Activated naive CD4-positive, alpha-beta T cell treated with anti-CD3 and anti-CD28 coated beads, Interleukin-2, amount 10 ng/mL, durations not matched to agents 7 days and 5 days (primary cell): ENCODE measurements around the gene TMOD1.
"Not testable (repeated sequence)": the region's sequence is repeated elsewhere in the genome, so short reads cannot be mapped to it uniquely, and the experiment has no call there.

ENCODE experiments used
- CTCF ChIA-PET: fragments of 350-600 bp; sonication (Branson Sonifier 250); formaldehyde crosslinking; loops from one replicate; lab custom pipeline; 2021; ENCODE audit warnings: antibody characterized with exemption; lab: Charles Lee
- DNase-seq: peaks from one replicate; pipeline ENCODE4 v3.0.0-alpha.2; 2020
- H3K27ac Mint-ChIP-seq: one replicate; pipeline ENCODE4 v1.8.0; 2021; ENCODE audit warnings: mild to moderate bottlenecking, moderate library complexity, mixed read lengths
- H3K27me3 Mint-ChIP-seq: one replicate; pipeline ENCODE4 v1.8.0; 2021; ENCODE audit warnings: mild to moderate bottlenecking, mixed read lengths
- H3K36me3 Mint-ChIP-seq: one replicate; pipeline ENCODE4 v1.8.0; 2021; ENCODE audit warnings: mixed read lengths
- H3K4me1 Mint-ChIP-seq: one replicate; pipeline ENCODE4 v1.8.0; 2021; ENCODE audit warnings: mixed read lengths
- H3K4me3 Mint-ChIP-seq: one replicate; pipeline ENCODE4 v1.8.0; 2021; ENCODE audit warnings: mild to moderate bottlenecking, moderate library complexity, mixed read lengths
- H3K9me3 Mint-ChIP-seq: one replicate; pipeline ENCODE4 v1.8.0; 2021; ENCODE audit warnings: mixed read lengths

TMOD1 gene

DNA sequence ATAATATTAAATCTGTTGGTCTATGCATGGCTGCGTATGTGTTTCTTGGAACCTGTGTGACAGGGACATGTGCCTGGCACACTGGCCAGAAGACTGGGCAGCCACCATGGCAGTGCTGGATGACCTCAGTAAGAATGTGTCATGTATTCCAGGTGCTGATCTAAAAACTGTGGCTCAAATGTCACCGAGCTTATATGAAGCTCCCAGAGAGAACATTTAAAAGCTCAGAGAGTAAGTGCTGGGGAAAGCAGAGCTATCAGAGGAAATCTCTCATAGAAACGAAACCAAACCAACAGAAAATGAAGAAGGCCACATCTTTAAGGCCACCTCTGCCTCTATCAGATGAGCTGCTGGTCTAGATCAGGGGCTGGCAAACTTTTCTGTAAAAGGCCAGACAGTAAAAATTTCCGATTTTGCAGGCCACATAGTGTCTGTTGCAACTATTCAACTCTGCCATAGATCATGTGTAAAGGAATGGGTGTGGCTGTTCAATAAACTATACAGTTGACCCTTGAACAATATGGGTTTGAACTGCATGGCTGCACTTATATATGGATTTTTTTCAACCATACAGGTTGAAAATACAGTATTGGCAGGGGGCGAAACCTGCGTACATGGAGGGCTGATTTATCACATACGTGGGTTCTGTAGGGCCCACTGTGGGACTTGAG lies 99.9 kb downstream of the TMOD1 start:
- peaks cover 26% of the 10 kb centered on the region for H3K36me3 Mint-ChIP-seq

DNA sequence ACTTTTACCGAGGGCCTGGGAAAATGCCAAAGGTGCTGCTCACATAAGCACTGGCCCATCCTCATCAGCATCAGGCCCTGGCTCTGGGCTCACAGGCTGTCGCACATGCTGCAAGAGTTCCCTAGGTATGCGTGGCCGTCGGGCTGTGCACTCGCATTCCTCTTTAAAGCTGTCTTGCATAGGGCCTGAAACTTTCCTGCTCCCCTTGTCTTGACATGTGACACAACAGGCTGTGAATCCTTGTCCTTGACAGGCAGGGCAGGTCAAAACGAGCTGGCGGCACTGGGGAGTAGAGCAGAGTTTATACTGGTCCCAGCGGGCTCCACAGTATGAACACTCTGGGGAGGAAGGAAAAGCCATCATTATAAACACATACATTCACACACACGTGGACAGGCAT lies 101.0 kb downstream of the TMOD1 start:
- DNase-seq: no peak
- H3K9me3 Mint-ChIP-seq: no peaks in the 10 kb centered on the region
- peaks cover 8% of the 10 kb centered on the region for H3K4me1 Mint-ChIP-seq
- CTCF ChIA-PET: interaction anchor here (1.2 to 1.6 kb wide), 4 partner anchors 12 to 215 kb away, joined by 3 to 7 read pairs (median 5); no protein-coding TSS in a partner anchor
- no peak overlapping the region for H3K27ac Mint-ChIP-seq
- no peak overlapping the region for H3K4me3 Mint-ChIP-seq
- peaks cover 26% of the 10 kb centered on the region for H3K36me3 Mint-ChIP-seq
- no peaks in the 10 kb centered on the region for H3K27me3 Mint-ChIP-seq

More for the DNA sequence above, 99.9 kb downstream of the TMOD1 start:
- Mint-ChIP-seq H3K27ac (no peak overlapping the region), H3K4me3 (no peak overlapping the region), H3K4me1 (peaks cover 8% of the 10 kb centered on the region), H3K27me3 (no peaks in the 10 kb centered on the region), H3K9me3 (no peaks in the 10 kb centered on the region)
- CTCF ChIA-PET: interaction anchor here (2.2 kb wide), 1 partner anchor 9 kb away, joined by 5 read pairs; no protein-coding TSS in a partner anchor
- no peak for DNase-seq

DNA sequence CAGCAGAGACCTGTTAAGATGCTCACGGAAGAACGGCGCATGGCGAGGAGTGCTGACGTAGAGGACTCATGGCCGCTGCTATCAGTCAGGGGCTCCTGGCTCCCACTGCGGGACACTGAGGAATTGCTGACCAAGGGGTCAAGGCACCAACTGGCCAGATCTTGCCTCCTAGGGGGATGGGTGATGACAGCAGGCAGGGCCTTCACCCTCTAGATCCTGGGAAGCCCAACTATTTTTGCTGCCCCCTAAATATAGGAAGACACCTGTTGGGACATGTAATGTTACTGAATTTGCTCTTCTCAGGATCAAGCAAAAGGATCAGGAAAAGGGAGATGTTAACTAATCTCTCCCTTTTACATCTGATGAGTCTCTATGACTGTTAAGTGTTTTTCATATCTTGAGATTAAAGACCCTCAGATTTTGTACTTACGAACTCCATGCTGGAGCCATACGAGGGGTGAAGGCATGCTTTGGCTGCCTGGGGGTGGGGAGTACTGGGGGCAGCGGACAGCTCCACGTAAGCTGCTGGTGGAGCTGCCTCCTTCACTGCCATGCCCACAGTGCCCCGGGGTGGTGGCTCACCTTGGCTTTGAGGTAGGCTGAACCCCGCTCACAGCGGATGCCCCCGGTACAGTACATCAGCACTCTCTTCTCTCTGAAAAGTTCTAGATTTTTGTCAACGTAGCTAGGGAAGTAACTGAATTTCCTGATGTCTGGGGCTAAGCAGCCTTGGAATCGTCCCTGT lies 103.6 kb downstream of the TMOD1 start:
- H3K36me3 Mint-ChIP-seq: peaks cover 29% of the 10 kb centered on the region
- CTCF ChIA-PET: interaction anchor here (0.9 kb wide), 1 partner anchor 135 kb away, joined by 3 read pairs; no protein-coding TSS in a partner anchor
- H3K27me3 Mint-ChIP-seq: no peaks in the 10 kb centered on the region

DNA sequence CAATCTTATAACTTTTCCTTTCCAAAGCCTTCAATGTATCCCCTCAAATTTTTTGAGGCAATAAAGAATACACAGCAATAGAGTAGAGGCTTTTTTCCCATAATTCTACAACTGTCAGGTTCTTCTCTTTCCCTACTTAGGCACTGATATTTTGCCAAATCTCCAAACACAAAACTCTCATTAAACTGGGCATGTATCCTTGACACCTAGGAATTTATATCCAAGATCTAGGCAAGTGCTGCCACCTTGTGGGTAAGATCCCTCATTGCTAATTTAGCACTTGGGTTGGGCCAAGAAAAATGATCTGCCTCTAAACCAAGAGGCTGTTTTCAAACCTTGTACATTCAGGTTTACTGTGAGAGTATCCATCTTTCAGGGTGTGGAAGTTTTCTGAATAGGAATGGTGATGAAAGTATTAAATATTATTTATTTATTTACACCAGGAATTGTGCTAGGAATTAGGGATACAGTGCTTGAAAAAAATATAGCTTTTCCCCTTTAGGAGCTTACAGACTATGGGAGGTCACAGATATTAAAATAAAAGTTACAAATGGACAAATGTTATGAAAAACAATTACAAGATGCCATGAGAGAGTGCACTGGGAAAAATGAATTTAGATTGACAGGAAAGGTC lies 114.1 kb downstream of the TMOD1 start:
- Mint-ChIP-seq H3K27me3 (no peaks in the 10 kb centered on the region), H3K36me3 (peaks cover 19% of the 10 kb centered on the region), H3K4me1 (peaks cover 7% of the 10 kb centered on the region), H3K4me3 (no peak overlapping the region), H3K27ac (no peak overlapping the region), H3K9me3 (no peaks in the 10 kb centered on the region)
- CTCF ChIA-PET: interaction anchor here (0.6 to 5.0 kb wide), 26 partner anchors 8 to 759 kb away, joined by 3 to 54 read pairs (median 4); partner anchors contain the start of genes TDRD7, TMOD1 and TSTD2
- DNase-seq: peak; percentile 77

More for the DNA sequence above, 103.6 kb downstream of the TMOD1 start:
- DNase-seq: no peak
- Mint-ChIP-seq H3K9me3 (no peaks in the 10 kb centered on the region), H3K4me1 (no peaks in the 10 kb centered on the region), H3K27ac (no peak overlapping the region), H3K4me3 (no peak overlapping the region)

DNA sequence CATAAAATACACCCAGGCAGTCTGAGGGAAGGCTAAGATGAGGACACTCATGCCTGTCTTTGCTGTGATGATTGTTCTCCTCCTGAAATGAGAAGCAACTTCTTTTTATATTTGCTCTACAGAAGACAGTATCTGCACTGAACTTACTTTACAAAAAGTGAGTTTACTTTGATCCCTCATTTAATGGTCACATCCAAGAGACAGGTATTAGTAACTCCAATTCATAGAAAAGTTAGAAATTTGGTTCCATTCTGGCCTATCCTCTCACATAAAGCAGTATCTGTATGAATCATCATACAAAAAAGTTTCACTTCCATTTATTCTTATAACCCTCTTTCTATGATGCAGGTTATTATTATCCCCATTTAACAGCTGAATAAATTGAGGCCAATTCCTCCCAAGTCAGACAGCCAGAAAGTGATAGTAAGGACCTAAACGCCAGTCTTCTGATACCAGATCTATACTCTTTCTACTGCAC lies 116.5 kb downstream of the TMOD1 start:
- Mint-ChIP-seq H3K4me3 (no peak overlapping the region), H3K9me3 (no peaks in the 10 kb centered on the region), H3K27me3 (no peaks in the 10 kb centered on the region), H3K27ac (no peak overlapping the region), H3K36me3 (peaks cover 22% of the 10 kb centered on the region), H3K4me1 (peaks cover 7% of the 10 kb centered on the region)
- no peak for DNase-seq
- CTCF ChIA-PET: interaction anchor here (1.0 to 1.2 kb wide), 2 partner anchors 19 to 149 kb away, joined by 4 to 6 read pairs; no protein-coding TSS in a partner anchor

DNA sequence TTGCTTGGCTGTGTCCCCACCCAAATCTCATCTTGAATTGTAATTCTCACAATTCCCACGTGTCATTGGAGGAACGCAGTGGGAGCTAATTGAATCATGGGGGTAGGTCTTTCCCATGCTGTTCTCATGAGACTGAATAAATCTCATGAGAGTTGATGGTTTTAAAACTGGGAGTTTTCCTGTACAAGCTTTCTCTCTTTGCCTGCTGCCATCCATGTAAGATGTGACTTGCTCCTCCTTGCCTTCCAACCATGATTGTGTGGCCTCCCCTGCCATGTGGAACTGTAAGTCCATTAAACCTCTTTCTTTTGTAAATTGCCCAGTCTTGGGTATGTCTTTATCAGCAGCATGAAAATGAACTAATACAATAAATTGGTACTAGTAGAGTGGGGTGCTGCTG lies 118.6 kb downstream of the TMOD1 start:
- H3K4me3 Mint-ChIP-seq, H3K9me3 Mint-ChIP-seq, H3K27ac Mint-ChIP-seq, H3K4me1 Mint-ChIP-seq, H3K27me3 Mint-ChIP-seq, CTCF ChIA-PET, DNase-seq: not testable (repeated sequence)
- H3K36me3 Mint-ChIP-seq: peaks cover 32% of the 10 kb centered on the region

DNA sequence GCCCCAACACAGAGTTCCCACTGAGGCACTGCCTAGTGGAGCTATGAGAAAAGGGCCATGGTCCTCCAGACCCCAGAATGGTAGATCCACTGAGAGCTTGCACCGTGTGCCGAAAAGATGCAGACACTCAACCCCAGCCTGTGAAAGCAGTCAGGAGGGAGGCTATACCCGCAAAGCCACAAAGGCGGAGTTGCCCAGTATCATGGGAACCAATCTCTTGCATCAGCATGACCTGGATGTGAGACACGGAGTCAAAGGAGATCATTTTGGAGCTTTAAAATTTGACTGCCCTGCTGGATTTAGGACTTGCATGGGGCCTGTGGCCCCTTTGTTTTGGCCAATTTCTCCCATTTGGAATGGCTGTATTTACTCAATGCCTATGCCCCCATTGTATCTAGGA lies 121.0 kb downstream of the TMOD1 start:
- H3K4me1 Mint-ChIP-seq, DNase-seq, H3K27ac Mint-ChIP-seq, H3K27me3 Mint-ChIP-seq, H3K4me3 Mint-ChIP-seq, H3K9me3 Mint-ChIP-seq: not testable (repeated sequence)
- CTCF ChIA-PET: interaction anchor here (1.2 kb wide), 1 partner anchor 24 kb away, joined by 3 read pairs; no protein-coding TSS in a partner anchor
- peaks cover 29% of the 10 kb centered on the region for H3K36me3 Mint-ChIP-seq

DNA sequence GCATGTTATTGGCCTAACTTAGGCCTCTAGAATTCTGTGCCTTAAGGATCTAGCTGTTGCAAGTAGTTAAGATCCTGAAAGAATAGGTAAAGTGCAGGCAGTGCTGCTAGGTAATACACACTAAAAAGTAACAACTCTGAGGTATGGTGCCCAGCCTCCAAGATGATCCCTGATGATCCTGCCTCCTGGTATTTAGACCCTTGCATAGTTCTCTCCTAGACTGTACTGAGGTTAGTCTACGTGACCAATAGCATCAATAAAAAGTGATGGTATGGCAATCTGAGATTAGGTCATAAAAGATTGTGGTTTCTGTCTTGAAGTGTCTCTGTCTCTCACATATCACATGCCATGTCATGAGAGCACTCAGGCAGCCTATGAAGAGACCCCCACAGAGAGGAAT lies 122.5 kb downstream of the TMOD1 start:
- CTCF ChIA-PET: interaction anchor here (0.7 to 1.3 kb wide), 3 partner anchors 8 to 25 kb away, joined by 3 to 4 read pairs (median 3); no protein-coding TSS in a partner anchor

DNA sequence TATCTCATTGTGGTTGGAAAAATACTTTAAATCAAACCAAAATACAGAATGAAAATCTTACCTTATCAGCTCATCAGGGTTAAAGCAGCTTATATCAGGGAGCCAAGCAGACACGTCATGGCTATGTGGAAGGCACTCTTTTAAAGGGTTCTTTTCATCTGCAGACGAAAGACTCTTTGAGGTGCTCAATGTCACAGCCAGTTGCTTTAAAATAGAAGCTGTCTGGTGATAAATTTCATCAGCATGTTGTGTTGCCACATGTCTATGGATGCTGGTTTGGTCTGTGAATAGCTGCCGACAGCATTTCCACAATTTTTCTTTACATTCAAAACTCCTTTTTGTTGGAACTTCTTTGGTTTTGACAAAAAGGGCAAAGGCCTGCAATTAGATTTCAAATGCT lies 124.2 kb downstream of the TMOD1 start:
- Mint-ChIP-seq H3K4me1 (peaks cover 4% of the 10 kb centered on the region), H3K36me3 (peaks cover 23% of the 10 kb centered on the region), H3K27ac (no peak overlapping the region), H3K9me3 (no peaks in the 10 kb centered on the region), H3K27me3 (no peaks in the 10 kb centered on the region), H3K4me3 (no peak overlapping the region)
- CTCF ChIA-PET: interaction anchor here (1.3 kb wide), 1 partner anchor 10 kb away, joined by 5 read pairs; no protein-coding TSS in a partner anchor
- no peak for DNase-seq

More for the DNA sequence above, 122.5 kb downstream of the TMOD1 start:
- Mint-ChIP-seq H3K36me3 (peaks cover 28% of the 10 kb centered on the region), H3K4me1 (peaks cover 1% of the 10 kb centered on the region), H3K4me3 (no peak overlapping the region), H3K27me3 (no peaks in the 10 kb centered on the region), H3K27ac (no peak overlapping the region), H3K9me3 (no peaks in the 10 kb centered on the region)
- DNase-seq: no peak

DNA sequence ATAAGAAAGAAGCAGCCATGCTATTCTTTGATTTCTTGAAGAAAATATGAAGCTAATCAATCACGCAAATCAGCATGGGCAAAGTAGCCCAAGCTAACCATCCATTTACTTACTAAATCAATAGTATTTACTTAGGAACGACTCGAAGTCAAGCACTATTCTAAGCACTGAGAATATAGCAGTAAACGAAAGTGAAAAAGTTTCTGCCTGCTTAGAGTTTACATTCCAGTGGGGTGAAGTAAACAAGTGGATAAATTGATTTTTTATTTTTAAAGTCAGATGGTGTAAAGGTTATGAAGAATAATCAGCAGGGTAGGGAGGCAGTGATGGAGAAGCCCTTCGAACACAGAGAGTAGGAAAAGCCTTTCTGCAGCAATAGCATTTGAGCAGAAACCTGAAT lies 126.2 kb downstream of the TMOD1 start:
- no peaks in the 10 kb centered on the region for H3K9me3 Mint-ChIP-seq
- no peak for DNase-seq
- peak overlapping the region; percentile 7 for H3K27ac Mint-ChIP-seq
- H3K4me1 Mint-ChIP-seq: peaks cover 16% of the 10 kb centered on the region
- CTCF ChIA-PET: interaction anchor here (1.0 kb wide), 1 partner anchor 12 kb away, joined by 3 read pairs; no protein-coding TSS in a partner anchor
- H3K4me3 Mint-ChIP-seq: no peak overlapping the region
- no peaks in the 10 kb centered on the region for H3K27me3 Mint-ChIP-seq
- H3K36me3 Mint-ChIP-seq: peaks cover 17% of the 10 kb centered on the region

DNA sequence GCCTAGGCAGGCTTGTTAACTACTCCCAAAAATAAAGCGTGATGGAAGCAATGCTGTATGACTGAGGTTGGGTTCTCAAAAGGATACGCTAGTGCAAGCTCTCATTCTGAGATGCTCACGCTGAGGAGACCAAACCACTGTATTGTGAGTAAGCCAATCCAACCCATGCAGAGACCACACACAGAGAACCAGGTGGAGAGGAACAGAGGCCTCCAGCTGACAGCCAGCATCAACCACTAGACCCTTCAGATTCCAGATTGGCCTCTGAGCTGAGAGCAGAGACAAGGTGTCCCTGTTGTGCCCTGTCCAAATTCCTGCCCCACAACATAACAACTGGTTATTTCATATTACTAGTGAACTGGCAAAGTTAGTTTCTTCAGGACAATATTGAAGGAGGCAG lies 127.2 kb downstream of the TMOD1 start:
- peaks cover 12% of the 10 kb centered on the region for H3K36me3 Mint-ChIP-seq
- H3K27me3 Mint-ChIP-seq: no peaks in the 10 kb centered on the region
- no peaks in the 10 kb centered on the region for H3K9me3 Mint-ChIP-seq
- no peak for DNase-seq
- H3K4me1 Mint-ChIP-seq: peaks cover 16% of the 10 kb centered on the region
- no peak overlapping the region for H3K4me3 Mint-ChIP-seq
- CTCF ChIA-PET: interaction anchor here (1.0 to 1.3 kb wide), 2 partner anchors 13 kb away, joined by 3 to 4 read pairs; no protein-coding TSS in a partner anchor
- H3K27ac Mint-ChIP-seq: no peak overlapping the region

DNA sequence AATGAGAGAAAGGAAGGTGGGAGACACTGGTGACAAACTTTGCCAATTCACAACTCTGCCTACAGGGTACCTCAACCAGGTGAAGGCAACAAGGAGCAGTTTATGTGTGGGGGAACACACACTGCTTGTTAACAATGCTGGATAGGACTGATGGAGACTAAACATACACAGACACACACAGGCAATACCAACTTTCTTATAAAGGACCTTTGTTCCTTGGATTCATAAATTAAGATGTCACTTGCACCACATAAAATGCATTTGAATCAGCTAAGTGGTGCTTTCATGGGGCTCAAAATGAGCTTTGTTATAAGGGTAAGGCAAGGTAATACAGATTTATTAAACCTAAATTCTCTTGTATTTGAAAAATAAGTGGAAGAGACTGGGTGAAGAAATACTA lies 127.7 kb downstream of the TMOD1 start:
- no peak overlapping the region for H3K4me3 Mint-ChIP-seq
- peaks cover 17% of the 10 kb centered on the region for H3K4me1 Mint-ChIP-seq
- H3K9me3 Mint-ChIP-seq: no peaks in the 10 kb centered on the region
- CTCF ChIA-PET: interaction anchor here (1.3 kb wide), 1 partner anchor 13 kb away, joined by 4 read pairs; no protein-coding TSS in a partner anchor
- peaks cover 10% of the 10 kb centered on the region for H3K36me3 Mint-ChIP-seq
- no peak overlapping the region for H3K27ac Mint-ChIP-seq
- no peak for DNase-seq
- no peaks in the 10 kb centered on the region for H3K27me3 Mint-ChIP-seq

DNA sequence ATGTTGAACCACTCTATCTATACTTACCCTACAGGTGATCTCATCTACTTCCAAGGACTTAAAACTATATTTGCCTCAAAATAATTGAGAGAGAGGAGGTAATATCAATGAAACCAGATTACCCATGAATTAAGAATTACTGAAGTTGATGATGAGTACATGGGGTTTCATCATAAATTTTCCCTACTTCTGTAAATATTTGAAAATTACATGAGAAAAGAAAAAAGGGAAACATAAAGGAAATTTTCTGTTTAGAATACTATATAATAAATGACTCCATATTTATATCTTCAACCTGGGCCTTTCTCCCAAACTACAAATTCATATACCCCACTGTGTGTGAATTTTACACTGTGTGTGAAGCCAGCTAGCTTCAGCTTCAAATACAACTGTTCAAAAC lies 129.1 kb downstream of the TMOD1 start:
- CTCF ChIA-PET: interaction anchor here (0.8 kb wide), 1 partner anchor 15 kb away, joined by 4 read pairs; no protein-coding TSS in a partner anchor
- no peak overlapping the region for H3K4me3 Mint-ChIP-seq
- no peaks in the 10 kb centered on the region for H3K27me3 Mint-ChIP-seq
- H3K4me1 Mint-ChIP-seq: peaks cover 29% of the 10 kb centered on the region
- H3K9me3 Mint-ChIP-seq: no peaks in the 10 kb centered on the region
- peaks cover 11% of the 10 kb centered on the region for H3K36me3 Mint-ChIP-seq
- no peak overlapping the region for H3K27ac Mint-ChIP-seq
- DNase-seq: no peak
